ENCODE results near the gene MCUB.

Gene MCUB

DNA sequence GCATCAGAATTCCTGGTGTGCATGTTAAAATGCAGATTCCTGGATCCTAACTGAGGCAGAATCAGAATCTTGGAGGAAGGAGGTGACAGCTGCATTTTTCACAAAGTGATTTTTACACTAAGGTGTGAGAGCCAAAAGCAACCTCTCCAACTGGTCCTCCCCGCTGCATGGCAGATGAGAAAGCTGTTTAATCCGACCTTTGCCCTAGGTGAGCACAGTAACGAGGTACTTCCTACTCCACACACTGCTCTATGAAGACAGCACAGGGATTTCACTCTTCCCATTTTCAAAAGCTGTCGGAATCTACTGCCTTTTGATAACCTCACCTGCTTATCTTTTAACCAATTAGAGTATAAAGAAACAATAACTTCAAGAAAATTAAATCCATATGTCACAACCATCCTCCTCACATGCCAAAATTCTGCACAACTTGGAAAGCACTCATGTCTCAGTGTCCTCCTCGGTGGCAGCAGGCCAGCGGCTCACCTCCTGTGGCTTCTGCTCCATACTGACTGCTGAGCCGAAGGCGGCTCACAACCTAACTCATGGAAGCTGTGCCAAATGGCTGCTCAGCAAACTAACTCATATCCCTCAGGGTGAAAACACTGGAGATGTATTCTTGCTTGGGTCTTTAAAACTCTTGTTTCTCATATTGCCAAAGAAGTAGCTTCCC lies 139.6 kb downstream of the MCUB start:
- no peak for ATAC-seq (ENCODE audit: low read depth)
- no peak for DNase-seq (ENCODE audit: low spot score)
- Histone ChIP-seq H3K27me3 (ENCODE audit: insufficient read depth, poor library complexity, severe bottlenecking) (no peaks in the 10 kb centered on the region), H3K4me1 (ENCODE audit: insufficient read depth, poor library complexity, severe bottlenecking) (peaks cover 5% of the 10 kb centered on the region), H3K36me3 (ENCODE audit: low read depth) (peaks cover 5% of the 10 kb centered on the region; the same call in 1 of the 2 replicates), H3K27ac (ENCODE audit: poor library complexity, severe bottlenecking) (no peak overlapping the region), H3K4me3 (ENCODE audit: severe bottlenecking) (no peak overlapping the region), H3K9me3 (ENCODE audit: severe bottlenecking) (no peaks in the 10 kb centered on the region)
- TF ChIP-seq, protein P1, sequence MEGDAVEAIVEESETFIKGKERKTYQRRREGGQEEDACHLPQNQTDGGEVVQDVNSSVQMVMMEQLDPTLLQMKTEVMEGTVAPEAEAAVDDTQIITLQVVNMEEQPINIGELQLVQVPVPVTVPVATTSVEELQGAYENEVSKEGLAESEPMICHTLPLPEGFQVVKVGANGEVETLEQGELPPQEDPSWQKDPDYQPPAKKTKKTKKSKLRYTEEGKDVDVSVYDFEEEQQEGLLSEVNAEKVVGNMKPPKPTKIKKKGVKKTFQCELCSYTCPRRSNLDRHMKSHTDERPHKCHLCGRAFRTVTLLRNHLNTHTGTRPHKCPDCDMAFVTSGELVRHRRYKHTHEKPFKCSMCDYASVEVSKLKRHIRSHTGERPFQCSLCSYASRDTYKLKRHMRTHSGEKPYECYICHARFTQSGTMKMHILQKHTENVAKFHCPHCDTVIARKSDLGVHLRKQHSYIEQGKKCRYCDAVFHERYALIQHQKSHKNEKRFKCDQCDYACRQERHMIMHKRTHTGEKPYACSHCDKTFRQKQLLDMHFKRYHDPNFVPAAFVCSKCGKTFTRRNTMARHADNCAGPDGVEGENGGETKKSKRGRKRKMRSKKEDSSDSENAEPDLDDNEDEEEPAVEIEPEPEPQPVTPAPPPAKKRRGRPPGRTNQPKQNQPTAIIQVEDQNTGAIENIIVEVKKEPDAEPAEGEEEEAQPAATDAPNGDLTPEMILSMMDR (IDR thresholded peaks at IDR 0.05; ENCODE audit: poor library complexity, severe bottlenecking): no peak

DNA sequence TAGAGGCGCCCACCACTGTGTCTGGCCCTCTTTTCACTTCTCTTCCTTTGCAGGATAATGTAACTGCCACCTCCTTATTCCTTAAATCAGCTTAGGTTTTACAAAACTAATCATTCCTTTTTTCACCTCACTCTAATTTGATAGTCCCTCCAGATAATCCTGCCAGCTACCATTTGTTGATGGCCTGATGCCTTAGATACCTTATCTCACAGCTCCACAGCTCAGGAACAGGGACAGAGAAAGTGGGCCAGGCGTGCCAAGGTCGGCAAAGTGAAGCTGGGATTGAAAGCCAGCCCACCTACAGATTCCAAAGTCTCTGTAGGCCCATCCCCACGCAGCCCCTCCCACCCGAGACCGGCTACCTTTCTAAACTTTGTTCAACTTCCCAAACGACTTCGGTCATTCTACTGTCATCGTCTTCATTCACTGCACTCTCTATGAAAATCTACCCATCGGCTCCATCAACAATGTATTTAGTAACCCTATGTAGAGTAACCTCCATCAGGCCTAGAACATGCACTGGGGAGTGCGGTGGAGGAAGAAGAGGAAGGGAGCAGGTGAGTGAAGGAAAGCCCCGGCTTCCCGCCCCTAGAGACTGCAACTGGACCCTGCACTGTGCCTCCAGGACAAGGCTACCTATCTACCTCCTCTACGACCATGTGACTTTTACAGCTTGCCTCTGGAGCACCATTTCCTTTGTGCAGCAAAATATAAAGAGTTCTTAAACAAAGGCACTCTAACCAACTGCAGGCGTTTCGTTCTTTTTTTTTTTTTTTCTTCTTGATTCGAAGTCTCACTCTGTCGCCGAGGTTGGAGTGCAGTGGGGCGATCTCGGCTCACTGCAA lies 141.7 kb downstream of the MCUB start:
- Histone ChIP-seq H3K27me3 (ENCODE audit: insufficient read depth, poor library complexity, severe bottlenecking) (no peaks in the 10 kb centered on the region), H3K4me1 (ENCODE audit: insufficient read depth, poor library complexity, severe bottlenecking) (peaks cover 5% of the 10 kb centered on the region), H3K4me3 (ENCODE audit: severe bottlenecking) (peak overlapping the region; percentile 58), H3K36me3 (ENCODE audit: low read depth) (peaks cover 5% of the 10 kb centered on the region; the same call in 1 of the 2 replicates), H3K9me3 (ENCODE audit: severe bottlenecking) (no peaks in the 10 kb centered on the region), H3K27ac (ENCODE audit: poor library complexity, severe bottlenecking) (no peak overlapping the region)
- TF ChIP-seq, protein P1 (IDR thresholded peaks at IDR 0.05; ENCODE audit: poor library complexity, severe bottlenecking): no peak
- ATAC-seq (ENCODE audit: low read depth) (no peak), DNase-seq (ENCODE audit: low spot score) (no peak)

DNA sequence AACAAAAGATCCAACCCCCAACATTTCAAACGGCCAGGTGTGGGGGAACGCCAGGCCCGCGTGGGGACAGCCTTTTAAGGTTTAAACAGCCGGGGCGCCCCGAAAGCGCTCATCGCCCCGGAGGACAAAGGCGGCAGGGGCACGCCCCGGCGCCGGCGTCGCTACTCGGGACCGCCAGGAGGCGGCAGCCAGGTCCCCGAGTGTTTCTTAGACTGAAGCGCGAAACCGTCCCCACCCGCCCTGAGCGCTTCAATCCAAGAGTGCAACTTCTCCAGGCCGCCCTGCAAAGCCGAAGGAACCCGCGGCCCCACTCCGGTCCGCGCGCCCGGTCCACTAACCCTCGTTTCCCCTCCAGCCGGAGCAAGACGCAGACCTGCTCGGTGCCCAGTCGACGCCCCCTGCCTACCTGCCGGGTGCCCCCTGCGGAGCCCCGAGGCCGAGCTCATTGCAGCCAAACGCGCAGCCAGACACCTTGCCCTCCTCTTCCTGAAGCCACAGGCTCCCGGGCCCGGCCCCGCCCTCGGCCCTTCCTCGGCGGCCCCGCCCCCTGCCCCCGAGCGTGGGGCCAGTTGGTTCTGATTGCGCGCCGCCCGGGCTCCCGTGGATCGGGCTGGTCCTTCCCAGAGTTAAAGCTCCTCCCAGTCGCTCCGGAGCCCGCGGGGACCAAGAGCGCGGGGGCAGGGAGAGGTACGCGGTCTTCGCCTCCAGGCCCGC lies 143.1 kb downstream of the MCUB start, which contains the start of gene CASP6:
TSS of gene CASP6 (minus strand) at position 496 of the 714 bp plus-strand sequence. CDS start at position 446, 50 bp downstream.
- peak within 1 kb of the TSS; percentile 58 for H3K4me3 ChIP-seq (ENCODE audit: severe bottlenecking)
- peaks cover 5% of the 10 kb centered on the region for H3K4me1 ChIP-seq (ENCODE audit: insufficient read depth, poor library complexity, severe bottlenecking)
- no peaks in the 10 kb centered on the region for H3K9me3 ChIP-seq (ENCODE audit: severe bottlenecking)
- no peaks in the 10 kb centered on the region; the same call in 1 of the 2 replicates for H3K36me3 ChIP-seq (ENCODE audit: low read depth)
- no peaks in the 10 kb centered on the region for H3K27me3 ChIP-seq (ENCODE audit: insufficient read depth, poor library complexity, severe bottlenecking)
- ATAC-seq (ENCODE audit: low read depth): peak; percentile 80
- TF ChIP-seq, protein P1 (IDR thresholded peaks at IDR 0.05; ENCODE audit: poor library complexity, severe bottlenecking): peak; percentile 59
- peak within 1 kb of the TSS; percentile 50 for H3K27ac ChIP-seq (ENCODE audit: poor library complexity, severe bottlenecking)
- DNase-seq (ENCODE audit: low spot score): peak; percentile 69

DNA sequence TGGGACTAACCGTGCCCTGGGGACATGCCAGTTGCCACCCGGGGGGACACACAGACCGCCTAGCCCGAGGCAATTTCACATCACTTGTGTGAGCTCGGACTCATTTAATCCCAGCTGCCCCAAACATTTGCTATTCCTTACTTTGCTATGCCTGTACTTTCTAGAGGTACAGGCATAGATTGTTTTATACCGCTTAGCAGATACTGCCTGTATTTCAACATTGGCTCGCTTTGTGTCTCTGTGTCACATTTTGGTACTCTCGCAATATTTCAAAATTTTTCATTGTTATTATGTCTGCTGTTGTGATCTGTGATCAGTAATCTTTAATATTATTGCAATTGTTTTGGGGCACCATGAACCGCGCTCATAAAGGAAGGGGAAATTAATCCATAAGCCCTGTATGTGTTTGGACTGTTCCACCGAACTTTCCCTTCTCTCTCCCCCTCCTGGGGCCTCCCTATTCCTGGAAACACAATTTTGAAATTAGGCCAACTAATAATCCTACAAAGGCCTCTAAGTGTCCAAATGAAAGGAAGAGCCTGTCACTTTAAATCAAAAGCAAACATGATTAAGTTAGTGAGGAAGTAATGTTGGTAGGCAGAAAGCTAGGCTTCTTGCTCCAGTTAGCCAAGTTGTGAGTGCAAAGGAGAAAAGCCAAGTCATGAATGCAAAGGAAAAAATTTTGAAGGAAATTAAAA lies 143.8 kb downstream of the MCUB start:
- DNase-seq (ENCODE audit: low spot score) (no peak), ATAC-seq (ENCODE audit: low read depth) (peak; percentile 12; the same call in 1 of the 3 replicates)
- Histone ChIP-seq H3K4me3 (ENCODE audit: severe bottlenecking) (peak overlapping the region; percentile 58), H3K27me3 (ENCODE audit: insufficient read depth, poor library complexity, severe bottlenecking) (no peaks in the 10 kb centered on the region), H3K4me1 (ENCODE audit: insufficient read depth, poor library complexity, severe bottlenecking) (peaks cover 5% of the 10 kb centered on the region), H3K36me3 (ENCODE audit: low read depth) (no peaks in the 10 kb centered on the region; the same call in 1 of the 2 replicates), H3K27ac (ENCODE audit: poor library complexity, severe bottlenecking) (peak overlapping the region; percentile 50), H3K9me3 (ENCODE audit: severe bottlenecking) (no peaks in the 10 kb centered on the region)
- TF ChIP-seq, protein P1 (IDR thresholded peaks at IDR 0.05; ENCODE audit: poor library complexity, severe bottlenecking): no peak
